Measurements from ENCODE around the gene CAMK2N1.
A peak's percentile ranks its signal among the peaks of the same experiment; 100 is the strongest.

The CAMK2N1 gene

GRCh38 chr1:20442920-20443625 lies 42.9 kb downstream of the CAMK2N1 start:
- DNase-seq, result no peak

GRCh38 chr1:20440785-20441200 lies 45.2 kb downstream of the CAMK2N1 start:
- DNase-seq, result peak; percentile 23

DNA sequence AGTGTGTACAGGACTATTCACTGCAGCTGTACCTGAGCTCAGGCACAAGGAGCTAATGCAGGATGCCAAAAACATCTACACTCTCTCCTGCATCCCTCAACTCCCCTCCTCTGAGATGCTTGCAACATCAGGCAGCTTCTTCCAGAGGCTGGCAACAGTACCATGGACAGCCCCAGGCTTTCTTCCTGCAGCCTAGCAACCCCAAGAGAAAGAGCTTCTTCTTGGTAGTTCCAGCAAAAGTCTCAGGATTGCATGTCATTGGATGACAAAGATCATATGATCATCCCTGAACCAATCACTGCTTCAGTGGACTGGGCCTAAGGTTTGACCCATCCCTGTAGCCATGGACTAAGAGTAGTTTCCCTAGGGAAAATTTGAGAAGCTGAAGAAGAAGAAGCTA lies 46.7 kb downstream of the CAMK2N1 start:
- DNase-seq, result no peak

- no peak for DNase-seq
Measured at GRCh38 chr1:20437640-20438039, 48.4 kb downstream of the CAMK2N1 start.

GRCh38 chr1:20432891-20433290 lies 53.1 kb downstream of the CAMK2N1 start:
- DNase-seq, result no peak
